ENCODE measurements around the gene STX18. TPM values are rescaled to one million over a fixed set of nuclear protein-coding genes. Genes with fewer than 3 reads are reported as not detected.

Gene STX18
- total RNA-seq, 1 experiment from 2014 or later = 20.9 TPM

DNA sequence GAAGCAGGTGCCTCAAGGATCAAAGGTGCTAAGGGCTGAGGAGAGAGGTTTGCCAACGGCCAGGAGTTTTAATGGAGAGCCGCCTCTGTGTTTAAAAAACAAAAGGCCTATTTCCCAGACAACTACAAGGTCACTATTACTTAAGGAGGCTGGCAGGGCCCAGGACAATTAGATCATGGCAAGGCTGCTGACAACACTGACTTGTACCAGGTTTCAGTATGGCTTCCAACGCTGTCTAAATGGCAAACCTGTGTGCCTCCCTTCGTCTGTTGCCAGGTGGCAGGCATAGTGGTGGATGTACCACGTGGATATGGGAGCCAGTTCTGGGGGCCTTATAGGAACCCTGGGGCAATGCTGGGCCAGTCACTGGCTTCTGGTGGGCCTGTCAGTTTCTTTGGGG is 114.0 kb downstream of the STX18 start:
- H3K27ac ChIP-seq (ENCODE audit: insufficient read length, low read depth, low read length) = no peak overlapping the region
- H3K23me2 ChIP-seq (ENCODE audit: insufficient read length, low read depth, low read length, poor library complexity, severe bottlenecking) = no peaks in the 10 kb centered on the region
- H2BK12ac ChIP-seq (ENCODE audit: insufficient read length, low read depth, low read length) = no peak overlapping the region
- H3K9me3 Mint-ChIP-seq = no peaks in the 10 kb centered on the region
- no peak overlapping the region for H2AK5ac ChIP-seq (ENCODE audit: insufficient read length, low read length)
- no peaks in the 10 kb centered on the region for H3K27me3 ChIP-seq (ENCODE audit: insufficient read depth, low read length)
- no peak overlapping the region for H2BK120ac ChIP-seq (ENCODE audit: low read depth, low read length, poor library complexity, severe bottlenecking)
- H3K18ac ChIP-seq (ENCODE audit: insufficient read length, low read depth, low read length) = no peak overlapping the region
- H3K4ac ChIP-seq (ENCODE audit: low read depth, low read length) = no peak overlapping the region
- H3K9ac ChIP-seq (ENCODE audit: extremely low read depth, insufficient read length, low read length) = no peak overlapping the region
- H4K91ac ChIP-seq (ENCODE audit: insufficient read length, low read depth, low read length) = no peak overlapping the region
- no peak for TF ChIP-seq CTCF (conservative IDR thresholded peaks at IDR 0.05)
- peaks cover 0 to 6% (median 2%) of the 10 kb centered on the region in 3 experiments; a peak in 3 of 7 replicates for H3K36me3 Mint-ChIP-seq (ENCODE audit: insufficient read depth in 1 of 3, low read depth in 3 of 3)
- H2AFZ ChIP-seq (ENCODE audit: low read length) = no peak overlapping the region
- no peak overlapping the region for H3T11ph ChIP-seq (ENCODE audit: low read length)
- peaks cover 37% of the 10 kb centered on the region for H3K4me1 ChIP-seq (ENCODE audit: insufficient read depth, low read length)
- no peaks in the 10 kb centered on the region for H3K79me2 ChIP-seq (ENCODE audit: insufficient read depth, low read length)
- no peaks in the 10 kb centered on the region for H3K79me1 ChIP-seq (ENCODE audit: insufficient read depth, low read depth, low read length, poor library complexity, severe bottlenecking)
- no peak overlapping the region for H4K5ac ChIP-seq (ENCODE audit: insufficient read length, low read depth, low read length)
- DNase-seq = no peak
- peaks cover 58 to 60% of the 10 kb centered on the region in 2 experiments for H3K4me1 Mint-ChIP-seq
- H3K27me3 Mint-ChIP-seq (ENCODE audit: low read depth) = peaks cover 8% of the 10 kb centered on the region
- no peak overlapping the region for H3K4me2 ChIP-seq (ENCODE audit: insufficient read depth, insufficient read length, low read length)
- no peak overlapping the region for H3K14ac ChIP-seq (ENCODE audit: insufficient read depth, low read length)
- no peak overlapping the region for H3K4me3 Mint-ChIP-seq
- H3K56ac ChIP-seq (ENCODE audit: insufficient read length, low read depth, low read length) = no peak overlapping the region
- no peak overlapping the region for H4K8ac ChIP-seq (replicated peaks; ENCODE audit: insufficient read length, low read depth, low read length)
- H2BK20ac ChIP-seq (ENCODE audit: low read depth, low read length, poor library complexity, severe bottlenecking) = no peak overlapping the region
- no peaks in the 10 kb centered on the region for H4K20me1 ChIP-seq (ENCODE audit: control insufficient read depth, insufficient read depth, insufficient read length)
- WGBS (ENCODE audit: extremely low coverage, insufficient read length, low lambda C conversion rate) = no CpG with 5 or more reads among the region's 5 CpGs
- H3K27ac Mint-ChIP-seq = no peak overlapping the region; a peak in 2 of 7 replicates
- no peak overlapping the region for H2BK5ac ChIP-seq (ENCODE audit: insufficient read length, low read length)
- H3K23ac ChIP-seq (ENCODE audit: insufficient read length, low read depth, low read length) = no peak overlapping the region
- no peak overlapping the region for H2BK15ac ChIP-seq (ENCODE audit: low read depth, low read length)
- no peaks in the 10 kb centered on the region for H3K9me3 ChIP-seq (ENCODE audit: control insufficient read depth, low read depth, low read length)
